Tibial artery (tissue), 4 donors: ENCODE results near the gene WDR59.

Experiments used
- DNase-seq, 2 donors: peaks; one replicate each; pipeline ENCODE4 v3.0.0-alpha.2; 2019
- H3K27ac ChIP-seq, 2 donors: fragments of 200-600 bp; sonication (generic) in 1 of 2; 1 replicate in 1 of 2; 2 replicates in 1 of 2; pipeline ENCODE4 v1.5.1; 2018 to 2019; ENCODE audit warnings: mild to moderate bottlenecking in 1 of 2
- H3K27me3 ChIP-seq, 2 donors: fragments of 200-600 bp; sonication (generic) in 1 of 2; one replicate each; pipeline versions ENCODE4 v1.5.1 to v1.6.0; 2016 to 2019
- H3K36me3 ChIP-seq, 3 donors: fragments of 200-600 bp; sonication (generic) in 2 of 3; one replicate each; pipeline ENCODE4 v1.5.1; 2016 to 2019; ENCODE audit warnings: mild to moderate bottlenecking in 2 of 3
- H3K4me1 ChIP-seq, 4 donors: fragments of 200-600 bp; sonication (generic) in 2 of 4; 1 replicate in 3 of 4; 2 replicates in 1 of 4; pipeline ENCODE4 v1.5.1; 2016 to 2019
- H3K4me3 ChIP-seq, 2 donors: fragments of 200-600 bp; sonication (generic) in 1 of 2; 1 replicate in 1 of 2; 2 replicates in 1 of 2; pipeline ENCODE4 v1.5.1; 2018 to 2019; ENCODE audit warnings: mild to moderate bottlenecking in 2 of 2
- H3K9me3 ChIP-seq, 3 donors: fragments of 200-600 bp; sonication (generic) in 1 of 3; one replicate each; pipeline ENCODE4 v1.5.1; 2016 to 2019
- intact Hi-C: fragments of 100-400 bp; cut with DNase I; formaldehyde crosslinking; loops from one replicate; pipeline ENCODE4 v1.15.0; 2023; ENCODE audit warnings: low total_unique reads
- TF ChIP-seq, protein P1 (sequence below), 2 experiments: fragments of 200-600 bp in 1 of 2; fragments of 450-650 bp in 1 of 2; IDR thresholded peaks; one replicate each; pipeline ENCODE4 v1.5.1; 2017 to 2019; ENCODE audit warnings: antibody characterized with exemption in 2 of 2, mild to moderate bottlenecking in 1 of 2, moderate library complexity in 1 of 2

WDR59 gene

DNA sequence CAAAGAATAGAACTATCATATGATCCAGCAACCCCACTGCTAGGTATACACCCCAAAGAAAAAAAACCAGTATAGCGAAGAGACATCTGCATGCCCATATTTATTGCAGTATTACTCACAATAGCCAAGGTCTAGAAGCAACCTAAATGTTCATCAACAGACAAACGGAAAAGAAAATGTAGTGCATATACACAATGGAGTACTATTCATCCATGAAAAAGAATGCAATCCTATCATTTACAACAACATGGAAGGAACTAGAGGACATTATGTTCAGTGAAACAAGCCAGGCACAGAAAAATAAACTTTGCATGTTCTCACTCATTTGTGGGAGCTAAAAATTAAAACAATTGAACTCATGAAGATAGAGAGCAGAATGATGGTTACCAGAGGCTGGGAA, 55.3 kb downstream of the WDR59 start:
- intact Hi-C loops, result no loop called here
- peaks cover 14 to 42% (median 22%) of the 10 kb centered on the region in 3 donors for H3K36me3 ChIP-seq
- no peak for DNase-seq
- H3K4me1 ChIP-seq, result no peaks in the 10 kb centered on the region
- TF ChIP-seq, protein P1, sequence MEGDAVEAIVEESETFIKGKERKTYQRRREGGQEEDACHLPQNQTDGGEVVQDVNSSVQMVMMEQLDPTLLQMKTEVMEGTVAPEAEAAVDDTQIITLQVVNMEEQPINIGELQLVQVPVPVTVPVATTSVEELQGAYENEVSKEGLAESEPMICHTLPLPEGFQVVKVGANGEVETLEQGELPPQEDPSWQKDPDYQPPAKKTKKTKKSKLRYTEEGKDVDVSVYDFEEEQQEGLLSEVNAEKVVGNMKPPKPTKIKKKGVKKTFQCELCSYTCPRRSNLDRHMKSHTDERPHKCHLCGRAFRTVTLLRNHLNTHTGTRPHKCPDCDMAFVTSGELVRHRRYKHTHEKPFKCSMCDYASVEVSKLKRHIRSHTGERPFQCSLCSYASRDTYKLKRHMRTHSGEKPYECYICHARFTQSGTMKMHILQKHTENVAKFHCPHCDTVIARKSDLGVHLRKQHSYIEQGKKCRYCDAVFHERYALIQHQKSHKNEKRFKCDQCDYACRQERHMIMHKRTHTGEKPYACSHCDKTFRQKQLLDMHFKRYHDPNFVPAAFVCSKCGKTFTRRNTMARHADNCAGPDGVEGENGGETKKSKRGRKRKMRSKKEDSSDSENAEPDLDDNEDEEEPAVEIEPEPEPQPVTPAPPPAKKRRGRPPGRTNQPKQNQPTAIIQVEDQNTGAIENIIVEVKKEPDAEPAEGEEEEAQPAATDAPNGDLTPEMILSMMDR (IDR thresholded peaks at IDR 0.05), result no peak
- H3K9me3 ChIP-seq, result no peaks in the 10 kb centered on the region
- H3K27me3 ChIP-seq, result no peaks in the 10 kb centered on the region
- H3K4me3 ChIP-seq, result no peak overlapping the region
- H3K27ac ChIP-seq, result no peak overlapping the region

DNA sequence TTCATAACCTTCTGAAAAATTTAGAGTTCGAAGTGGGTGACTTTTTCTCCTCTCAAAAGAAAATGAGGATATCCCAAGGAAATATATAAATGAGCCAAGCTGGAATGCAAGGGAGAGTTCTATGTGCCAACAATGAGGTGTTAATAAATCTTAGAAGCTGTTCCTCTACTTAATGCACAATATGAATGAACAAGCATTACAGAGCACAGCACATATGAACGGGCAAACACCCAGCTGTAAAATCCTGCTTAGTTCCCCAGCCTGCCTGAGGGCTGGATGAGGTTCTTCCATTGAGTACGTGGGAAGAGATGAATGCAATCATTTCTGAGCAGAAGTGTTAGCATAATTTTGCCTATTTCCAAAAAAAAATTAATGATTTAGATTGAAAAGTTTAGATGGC, 58.1 kb downstream of the WDR59 start:
- intact Hi-C loops, result no loop called here
- peaks cover 23 to 57% (median 28%) of the 10 kb centered on the region in 3 donors for H3K36me3 ChIP-seq
- TF ChIP-seq, protein P1 (IDR thresholded peaks at IDR 0.05), result no peak
- no peaks in the 10 kb centered on the region for H3K27me3 ChIP-seq
- H3K27ac ChIP-seq, result no peak overlapping the region
- no peak overlapping the region for H3K4me3 ChIP-seq
- DNase-seq, result no peak
- H3K9me3 ChIP-seq, result no peaks in the 10 kb centered on the region
- no peaks in the 10 kb centered on the region for H3K4me1 ChIP-seq

DNA sequence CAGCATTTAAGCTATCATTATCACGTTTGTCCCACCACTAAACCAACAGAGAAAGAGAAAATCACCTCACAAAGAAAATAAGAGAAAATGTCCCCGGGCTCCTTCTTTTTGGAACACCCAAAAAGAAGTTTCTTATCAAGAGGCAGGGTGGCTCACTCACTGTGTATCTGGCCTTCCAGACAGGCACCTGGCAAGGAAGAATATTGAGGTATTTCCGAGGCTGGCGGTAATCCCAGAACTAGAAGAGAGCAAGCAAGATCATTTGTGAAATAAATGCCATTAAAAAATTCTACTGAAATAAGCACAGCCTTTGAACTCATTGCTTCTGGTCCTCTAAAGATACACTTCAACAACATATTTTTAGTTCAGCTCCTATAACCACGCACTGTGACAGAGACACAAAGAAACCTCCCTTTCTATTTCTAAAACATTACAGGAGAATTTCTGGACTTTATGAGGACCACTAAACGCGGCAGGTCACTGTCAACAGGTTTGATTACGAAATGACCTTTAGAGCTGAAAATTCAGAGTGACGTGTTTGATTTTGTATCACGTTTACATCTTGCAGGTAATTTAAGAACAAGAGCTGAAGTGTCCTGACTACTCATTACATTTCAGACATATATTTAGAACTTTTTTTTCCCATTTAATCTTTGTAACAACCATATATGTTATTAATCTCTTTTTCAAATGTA, 61.0 kb downstream of the WDR59 start:
- intact Hi-C loops, result no loop called here
- H3K36me3 ChIP-seq, result peaks cover 37 to 67% (median 51%) of the 10 kb centered on the region in 3 donors
- no peak overlapping the region for H3K27ac ChIP-seq
- no peaks in the 10 kb centered on the region for H3K9me3 ChIP-seq
- H3K4me3 ChIP-seq, result no peak overlapping the region
- TF ChIP-seq, protein P1 (IDR thresholded peaks at IDR 0.05), result no peak
- DNase-seq, result no peak
- no peaks in the 10 kb centered on the region for H3K27me3 ChIP-seq
- no peaks in the 10 kb centered on the region for H3K4me1 ChIP-seq

DNA sequence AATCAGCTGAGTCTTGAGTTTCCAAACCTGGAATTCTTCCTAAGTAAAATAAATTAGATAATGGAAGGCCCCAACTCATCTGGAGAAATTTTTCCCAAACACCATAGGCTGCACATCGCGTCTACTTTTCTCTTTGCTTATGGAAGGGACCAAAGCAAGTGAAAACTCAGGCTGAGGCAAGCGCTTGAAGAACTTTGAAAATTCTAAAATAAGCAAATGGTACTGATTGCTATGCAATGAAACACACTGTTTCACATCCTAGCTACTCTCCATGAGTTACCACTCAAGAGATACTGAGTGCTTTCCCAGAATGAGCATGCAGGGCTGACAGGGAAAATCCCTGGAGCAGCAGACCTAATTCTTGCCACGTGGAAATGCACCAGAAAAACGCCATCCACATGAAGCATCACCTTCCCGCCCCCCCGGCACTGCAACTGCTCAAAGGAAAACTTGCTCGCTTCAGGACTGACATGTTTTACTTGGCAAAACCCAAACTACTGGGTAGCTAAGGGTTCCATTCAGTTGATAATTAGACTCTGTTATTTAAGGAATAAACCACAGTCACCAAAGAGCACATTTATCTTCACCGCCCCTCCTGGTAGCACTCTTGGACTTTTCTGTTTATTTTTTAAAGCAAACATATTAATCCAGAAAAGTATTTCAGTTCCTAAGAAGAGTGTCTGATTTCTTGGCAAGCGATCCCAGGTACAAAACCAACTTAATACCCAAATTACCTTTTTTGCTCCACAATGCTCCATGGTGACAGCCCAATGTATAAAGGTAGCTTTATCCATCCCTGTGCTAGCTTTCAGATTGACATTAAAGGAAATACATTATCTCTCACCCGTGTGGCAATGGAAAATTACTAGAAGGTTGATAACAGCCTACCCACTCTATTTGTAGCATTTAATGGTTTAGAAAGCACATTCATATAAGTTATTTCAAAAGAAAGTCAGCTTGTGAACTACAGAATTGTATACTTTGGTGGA, 62.5 kb downstream of the WDR59 start:
- no peak overlapping the region for H3K27ac ChIP-seq
- no peak overlapping the region for H3K4me3 ChIP-seq
- no peaks in the 10 kb centered on the region for H3K9me3 ChIP-seq
- no peaks in the 10 kb centered on the region for H3K4me1 ChIP-seq
- TF ChIP-seq, protein P1 (IDR thresholded peaks at IDR 0.05), result no peak
- intact Hi-C loops, result no loop called here
- DNase-seq, result no peak
- H3K27me3 ChIP-seq, result no peaks in the 10 kb centered on the region
- peaks cover 52 to 72% (median 62%) of the 10 kb centered on the region in 3 donors for H3K36me3 ChIP-seq

DNA sequence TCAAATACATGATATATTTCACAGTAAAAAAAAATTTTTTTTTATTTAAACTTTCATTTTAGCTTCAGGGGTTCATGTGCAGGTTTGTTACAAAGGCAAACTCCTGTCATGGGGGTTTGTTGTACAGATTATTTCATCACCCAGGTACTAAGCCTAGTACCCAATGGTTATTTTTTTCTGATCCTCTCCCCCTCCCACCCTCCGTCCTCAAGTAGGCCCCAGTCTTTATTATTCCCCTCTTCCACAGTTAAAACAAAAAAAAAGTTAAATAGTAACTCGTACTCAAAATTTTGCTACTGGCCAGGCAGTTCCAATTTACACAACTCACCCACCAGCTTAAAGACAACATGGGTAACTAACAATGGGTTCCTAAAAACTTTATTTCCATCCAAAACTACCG, 63.9 kb downstream of the WDR59 start:
- H3K27ac ChIP-seq, result no peak overlapping the region
- H3K4me1 ChIP-seq, result no peaks in the 10 kb centered on the region
- peaks cover 64 to 86% (median 76%) of the 10 kb centered on the region in 3 donors for H3K36me3 ChIP-seq
- TF ChIP-seq, protein P1 (IDR thresholded peaks at IDR 0.05), result no peak
- intact Hi-C loops, result no loop called here
- no peak for DNase-seq
- no peaks in the 10 kb centered on the region for H3K9me3 ChIP-seq
- no peak overlapping the region for H3K4me3 ChIP-seq
- H3K27me3 ChIP-seq, result no peaks in the 10 kb centered on the region
